ENCODE measurements around the gene HFE. TPM values are rescaled to one million over a fixed set of nuclear protein-coding genes. Genes with fewer than 3 reads are reported as not detected.

HFE gene
- total and polyA plus RNA-seq, 10 of the 15 experiments (the other 5 are each of a cell fraction or from before 2014, with no cell fraction given): 0.52 to 5.9 (median 1.7) TPM

DNA sequence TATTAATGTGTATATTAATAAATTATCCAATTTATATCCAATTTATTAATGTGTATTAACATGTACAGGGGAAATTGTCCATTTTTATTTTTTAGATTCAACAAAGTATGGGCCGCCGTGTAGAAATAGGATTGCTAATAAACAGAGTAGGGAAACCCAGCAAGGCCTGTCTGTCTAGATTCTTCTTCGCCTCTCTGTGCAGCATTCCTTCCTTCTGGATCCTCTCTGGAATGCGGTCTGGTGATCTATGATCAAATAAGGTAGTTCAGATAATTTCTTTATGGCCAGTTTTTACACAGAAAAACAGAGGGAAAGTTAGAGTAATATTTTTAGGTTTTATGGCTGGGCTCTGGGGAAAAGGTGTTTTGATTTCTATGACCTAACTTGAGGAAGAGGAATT lies 19.9 kb upstream of the HFE start (continued):
- TF ChIP-seq MLLT1 (IDR thresholded peaks at IDR 0.05) (no peak), CEBPB (IDR thresholded peaks at IDR 0.05; ENCODE audit: borderline replicate concordance in 1 of 2, low read depth in 2 of 2, low read length in 2 of 2) (no peak), IKZF1 (conservative IDR thresholded peaks at IDR 0.05) (no peak)
- TF ChIP-seq, protein P1, sequence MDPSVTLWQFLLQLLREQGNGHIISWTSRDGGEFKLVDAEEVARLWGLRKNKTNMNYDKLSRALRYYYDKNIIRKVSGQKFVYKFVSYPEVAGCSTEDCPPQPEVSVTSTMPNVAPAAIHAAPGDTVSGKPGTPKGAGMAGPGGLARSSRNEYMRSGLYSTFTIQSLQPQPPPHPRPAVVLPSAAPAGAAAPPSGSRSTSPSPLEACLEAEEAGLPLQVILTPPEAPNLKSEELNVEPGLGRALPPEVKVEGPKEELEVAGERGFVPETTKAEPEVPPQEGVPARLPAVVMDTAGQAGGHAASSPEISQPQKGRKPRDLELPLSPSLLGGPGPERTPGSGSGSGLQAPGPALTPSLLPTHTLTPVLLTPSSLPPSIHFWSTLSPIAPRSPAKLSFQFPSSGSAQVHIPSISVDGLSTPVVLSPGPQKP (IDR thresholded peaks at IDR 0.05; ENCODE audit: low read depth, low read length): no peak

DNA sequence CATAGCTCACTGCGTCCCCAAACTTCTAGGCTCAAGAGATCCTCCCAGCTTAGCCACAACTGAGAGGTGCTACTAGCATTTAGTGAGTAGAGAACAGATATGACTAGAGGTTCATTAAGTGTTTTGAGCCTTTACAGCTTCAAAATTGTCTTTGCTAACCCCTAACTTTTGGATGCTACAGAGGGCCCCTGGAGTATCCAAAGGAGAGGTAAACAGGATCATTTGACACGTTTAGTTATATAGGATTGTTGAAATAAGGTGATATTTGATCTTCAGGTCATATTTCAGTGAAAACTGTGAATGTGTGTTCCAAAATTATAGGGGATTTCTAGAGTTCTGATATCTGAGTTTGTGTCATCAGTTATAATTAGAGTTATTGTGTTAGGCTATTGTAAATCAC lies 19.2 kb upstream of the HFE start:
- Histone ChIP-seq H2AFZ (ENCODE audit: control insufficient read depth, low read depth, low read length) (peak overlapping the region; percentile 46; the same call in 1 of the 2 replicates), H3K36me3 (ENCODE audit: control insufficient read depth in 2 of 2, insufficient read depth in 2 of 2, low read length in 1 of 2) (no peaks in the 10 kb centered on the region), H3K9ac (ENCODE audit: control insufficient read depth, insufficient read depth, low read length) (no peak overlapping the region), H3K27ac (ENCODE audit: control insufficient read depth, insufficient read depth) (no peak overlapping the region), H3K4me1 (ENCODE audit: control insufficient read depth, insufficient read depth, low read length) (no peaks in the 10 kb centered on the region), H3K9me3 (replicated peaks; ENCODE audit: control insufficient read depth, insufficient read depth, low read length) (no peaks in the 10 kb centered on the region), H3K4me3 (no peak overlapping the region), H3K79me2 (ENCODE audit: control insufficient read depth, insufficient read depth, low read length) (no peaks in the 10 kb centered on the region), H4K20me1 (ENCODE audit: control insufficient read depth, insufficient read depth) (no peaks in the 10 kb centered on the region), H3K27me3 (replicated peaks in 1 of 2; ENCODE audit: control insufficient read depth in 2 of 2, insufficient read depth in 2 of 2, low read length in 1 of 2) (no peaks in the 10 kb centered on the region), H3K4me2 (ENCODE audit: control insufficient read depth, insufficient read depth) (no peak overlapping the region)
- ATAC-seq (peak; percentile 78), FAIRE-seq (no peak), DNase-seq (ENCODE audit: low read depth, low spot score) (no peak)
- RAD21 ChIA-PET (ENCODE audit: unreplicated experiment): interaction anchor here (0.8 to 14.0 kb wide), 4 partner anchors 19 to 41 kb away, joined by 3 to 286 read pairs (median 31); partner anchors contain the start of gene HFE
- BruUV-seq (replicated peaks): no TSS peak
- 34% methylated on average over 2 of the region's 2 CpGs for WGBS (ENCODE audit: insufficient coverage, insufficient replicate concordance, low lambda C conversion rate, missing lambda C conversion rate)
- intact Hi-C loops (cut with micrococcal nuclease; ENCODE audit: unreplicated experiment) (no loop called here), in situ Hi-C loops (cut with MboI) (loop anchor here (5.0 kb wide), 1 partner anchor 34 kb away; a partner anchor contains a TSS)
- CTCF ChIA-PET: interaction anchor here (1.4 to 23.0 kb wide), 6 partner anchors 11 to 504 kb away, joined by 3 to 897 read pairs (median 6); partner anchors contain the start of gene HFE
- POLR2A ChIA-PET: interaction anchor here (0.7 to 4.0 kb wide), 5 partner anchors 23 to 35 kb away, joined by 3 to 19 read pairs (median 5); a partner anchor contains a TSS
- SMC1A ChIA-PET (ENCODE audit: uncharacterized antibody, unreplicated experiment): interaction anchor here (0.7 to 20.1 kb wide), 4 partner anchors 14 to 55 kb away, joined by 3 to 645 read pairs (median 4); partner anchors contain the start of gene HFE
- TF ChIP-seq LARP7 (IDR thresholded peaks at IDR 0.05): no peak
- TF ChIP-seq NR2F1 (conservative IDR thresholded peaks at IDR 0.05): 0 out of 2 replicates have a peak, but pooled peaks have one; percentile 19
- no peak for TF ChIP-seq HDAC2 (IDR thresholded peaks at IDR 0.05)
- TF ChIP-seq, protein P2, sequence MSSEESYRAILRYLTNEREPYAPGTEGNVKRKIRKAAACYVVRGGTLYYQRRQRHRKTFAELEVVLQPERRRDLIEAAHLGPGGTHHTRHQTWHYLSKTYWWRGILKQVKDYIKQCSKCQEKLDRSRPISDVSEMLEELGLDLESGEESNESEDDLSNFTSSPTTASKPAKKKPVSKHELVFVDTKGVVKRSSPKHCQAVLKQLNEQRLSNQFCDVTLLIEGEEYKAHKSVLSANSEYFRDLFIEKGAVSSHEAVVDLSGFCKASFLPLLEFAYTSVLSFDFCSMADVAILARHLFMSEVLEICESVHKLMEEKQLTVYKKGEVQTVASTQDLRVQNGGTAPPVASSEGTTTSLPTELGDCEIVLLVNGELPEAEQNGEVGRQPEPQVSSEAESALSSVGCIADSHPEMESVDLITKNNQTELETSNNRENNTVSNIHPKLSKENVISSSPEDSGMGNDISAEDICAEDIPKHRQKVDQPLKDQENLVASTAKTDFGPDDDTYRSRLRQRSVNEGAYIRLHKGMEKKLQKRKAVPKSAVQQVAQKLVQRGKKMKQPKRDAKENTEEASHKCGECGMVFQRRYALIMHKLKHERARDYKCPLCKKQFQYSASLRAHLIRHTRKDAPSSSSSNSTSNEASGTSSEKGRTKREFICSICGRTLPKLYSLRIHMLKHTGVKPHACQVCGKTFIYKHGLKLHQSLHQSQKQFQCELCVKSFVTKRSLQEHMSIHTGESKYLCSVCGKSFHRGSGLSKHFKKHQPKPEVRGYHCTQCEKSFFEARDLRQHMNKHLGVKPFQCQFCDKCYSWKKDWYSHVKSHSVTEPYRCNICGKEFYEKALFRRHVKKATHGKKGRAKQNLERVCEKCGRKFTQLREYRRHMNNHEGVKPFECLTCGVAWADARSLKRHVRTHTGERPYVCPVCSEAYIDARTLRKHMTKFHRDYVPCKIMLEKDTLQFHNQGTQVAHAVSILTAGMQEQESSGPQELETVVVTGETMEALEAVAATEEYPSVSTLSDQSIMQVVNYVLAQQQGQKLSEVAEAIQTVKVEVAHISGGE (CRISPR knock-in tag; IDR thresholded peaks at IDR 0.05): no peak
- TF ChIP-seq JUNB (IDR thresholded peaks at IDR 0.05): 0 out of 2 replicates have a peak, but pooled peaks have one; percentile 31
- TF ChIP-seq RUNX3 (IDR thresholded peaks at IDR 0.05; ENCODE audit: low read length): peak; percentile 30; the same call in 1 of the 2 replicates
- TF ChIP-seq, protein P3, sequence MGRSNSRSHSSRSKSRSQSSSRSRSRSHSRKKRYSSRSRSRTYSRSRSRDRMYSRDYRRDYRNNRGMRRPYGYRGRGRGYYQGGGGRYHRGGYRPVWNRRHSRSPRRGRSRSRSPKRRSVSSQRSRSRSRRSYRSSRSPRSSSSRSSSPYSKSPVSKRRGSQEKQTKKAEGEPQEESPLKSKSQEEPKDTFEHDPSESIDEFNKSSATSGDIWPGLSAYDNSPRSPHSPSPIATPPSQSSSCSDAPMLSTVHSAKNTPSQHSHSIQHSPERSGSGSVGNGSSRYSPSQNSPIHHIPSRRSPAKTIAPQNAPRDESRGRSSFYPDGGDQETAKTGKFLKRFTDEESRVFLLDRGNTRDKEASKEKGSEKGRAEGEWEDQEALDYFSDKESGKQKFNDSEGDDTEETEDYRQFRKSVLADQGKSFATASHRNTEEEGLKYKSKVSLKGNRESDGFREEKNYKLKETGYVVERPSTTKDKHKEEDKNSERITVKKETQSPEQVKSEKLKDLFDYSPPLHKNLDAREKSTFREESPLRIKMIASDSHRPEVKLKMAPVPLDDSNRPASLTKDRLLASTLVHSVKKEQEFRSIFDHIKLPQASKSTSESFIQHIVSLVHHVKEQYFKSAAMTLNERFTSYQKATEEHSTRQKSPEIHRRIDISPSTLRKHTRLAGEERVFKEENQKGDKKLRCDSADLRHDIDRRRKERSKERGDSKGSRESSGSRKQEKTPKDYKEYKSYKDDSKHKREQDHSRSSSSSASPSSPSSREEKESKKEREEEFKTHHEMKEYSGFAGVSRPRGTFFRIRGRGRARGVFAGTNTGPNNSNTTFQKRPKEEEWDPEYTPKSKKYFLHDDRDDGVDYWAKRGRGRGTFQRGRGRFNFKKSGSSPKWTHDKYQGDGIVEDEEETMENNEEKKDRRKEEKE (IDR thresholded peaks at IDR 0.05): no peak
- 0 out of 2 replicates have a peak, but pooled peaks have one; percentile 22 for TF ChIP-seq IKZF1 (conservative IDR thresholded peaks at IDR 0.05)

Data from GM12878 (cell line).